ENCODE measurements around the gene GAN. TPM values are rescaled to one million over a fixed set of nuclear protein-coding genes. Genes with fewer than 3 reads are reported as not detected.

GAN gene
- total RNA-seq, 4 donors from 2014 or later, result 5.0 to 8.0 (median 6.4) TPM

DNA sequence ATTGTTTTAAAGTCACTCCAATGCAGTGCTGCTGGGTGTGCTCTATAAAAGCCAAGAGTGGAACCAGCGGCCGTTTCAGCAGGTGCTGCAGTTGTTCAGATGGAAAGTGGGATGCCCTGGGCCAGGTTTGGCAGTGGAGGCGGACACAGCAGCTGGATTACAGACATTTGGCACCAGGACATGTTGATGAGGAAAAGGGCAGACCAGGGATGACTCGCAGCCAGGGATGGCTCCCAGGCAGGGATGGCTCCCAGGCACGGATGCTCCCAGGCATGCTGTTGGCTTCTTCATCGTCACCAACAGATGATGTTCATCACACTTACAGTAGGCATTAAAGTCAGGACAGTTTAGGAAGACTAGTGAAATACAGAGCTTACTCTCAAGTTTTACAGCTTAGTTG lies 10.0 kb downstream of the GAN start:
- intact Hi-C loops (cut with DNase I; ENCODE audit: low total_unique reads), result no loop called here
- Histone ChIP-seq H3K4me3 (no peak overlapping the region), H3K27ac (no peak overlapping the region), H3K27me3 (no peaks in the 10 kb centered on the region), H3K36me3 (no peaks in the 10 kb centered on the region), H3K4me1 (peaks cover 6 to 12% of the 10 kb centered on the region in 2 donors), H3K9me3 (no peaks in the 10 kb centered on the region)
- no peak for DNase-seq
- ATAC-seq, result no peak
- TF ChIP-seq, protein P1, sequence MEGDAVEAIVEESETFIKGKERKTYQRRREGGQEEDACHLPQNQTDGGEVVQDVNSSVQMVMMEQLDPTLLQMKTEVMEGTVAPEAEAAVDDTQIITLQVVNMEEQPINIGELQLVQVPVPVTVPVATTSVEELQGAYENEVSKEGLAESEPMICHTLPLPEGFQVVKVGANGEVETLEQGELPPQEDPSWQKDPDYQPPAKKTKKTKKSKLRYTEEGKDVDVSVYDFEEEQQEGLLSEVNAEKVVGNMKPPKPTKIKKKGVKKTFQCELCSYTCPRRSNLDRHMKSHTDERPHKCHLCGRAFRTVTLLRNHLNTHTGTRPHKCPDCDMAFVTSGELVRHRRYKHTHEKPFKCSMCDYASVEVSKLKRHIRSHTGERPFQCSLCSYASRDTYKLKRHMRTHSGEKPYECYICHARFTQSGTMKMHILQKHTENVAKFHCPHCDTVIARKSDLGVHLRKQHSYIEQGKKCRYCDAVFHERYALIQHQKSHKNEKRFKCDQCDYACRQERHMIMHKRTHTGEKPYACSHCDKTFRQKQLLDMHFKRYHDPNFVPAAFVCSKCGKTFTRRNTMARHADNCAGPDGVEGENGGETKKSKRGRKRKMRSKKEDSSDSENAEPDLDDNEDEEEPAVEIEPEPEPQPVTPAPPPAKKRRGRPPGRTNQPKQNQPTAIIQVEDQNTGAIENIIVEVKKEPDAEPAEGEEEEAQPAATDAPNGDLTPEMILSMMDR (IDR thresholded peaks at IDR 0.05 in 4 of 5, conservative IDR thresholded peaks at IDR 0.05 in 1 of 5), result no peak
- no peak for TF ChIP-seq POLR2A (IDR thresholded peaks at IDR 0.05)
- in situ Hi-C loops (cut with MboI; ENCODE audit: low sequenced_read_pairs in 4 of 4), result loop anchor here in 2 of 4 donors (25.0 kb wide), 3 partner anchors 88 to 288 kb away; partner anchors contain the start of genes ATMIN (in 1 of the 2), BCO1 (in 1 of the 2), C16orf46 (in 1 of the 2) and GCSH (in 1 of the 2)

GRCh38 chr16:81327011-81327410 lies 12.2 kb downstream of the GAN start:
- H3K27ac ChIP-seq, result no peak overlapping the region
- no peaks in the 10 kb centered on the region for H3K4me1 ChIP-seq
- H3K27me3 ChIP-seq, result no peaks in the 10 kb centered on the region
- in situ Hi-C loops (cut with MboI; ENCODE audit: low sequenced_read_pairs in 4 of 4) (loop anchor here in 1 of 4 donors (25.0 kb wide), 1 partner anchor 90 kb away; the partner anchor contains the start of gene BCO1), intact Hi-C loops (cut with DNase I; ENCODE audit: low total_unique reads) (no loop called here)
- no peak overlapping the region for H3K4me3 ChIP-seq
- TF ChIP-seq, protein P1 (IDR thresholded peaks at IDR 0.05 in 4 of 5, conservative IDR thresholded peaks at IDR 0.05 in 1 of 5), result no peak
- TF ChIP-seq POLR2A (IDR thresholded peaks at IDR 0.05), result no peak
- H3K9me3 ChIP-seq, result no peaks in the 10 kb centered on the region
- ATAC-seq, result no peak
- DNase-seq, result no peak
- H3K36me3 ChIP-seq, result no peaks in the 10 kb centered on the region

DNA sequence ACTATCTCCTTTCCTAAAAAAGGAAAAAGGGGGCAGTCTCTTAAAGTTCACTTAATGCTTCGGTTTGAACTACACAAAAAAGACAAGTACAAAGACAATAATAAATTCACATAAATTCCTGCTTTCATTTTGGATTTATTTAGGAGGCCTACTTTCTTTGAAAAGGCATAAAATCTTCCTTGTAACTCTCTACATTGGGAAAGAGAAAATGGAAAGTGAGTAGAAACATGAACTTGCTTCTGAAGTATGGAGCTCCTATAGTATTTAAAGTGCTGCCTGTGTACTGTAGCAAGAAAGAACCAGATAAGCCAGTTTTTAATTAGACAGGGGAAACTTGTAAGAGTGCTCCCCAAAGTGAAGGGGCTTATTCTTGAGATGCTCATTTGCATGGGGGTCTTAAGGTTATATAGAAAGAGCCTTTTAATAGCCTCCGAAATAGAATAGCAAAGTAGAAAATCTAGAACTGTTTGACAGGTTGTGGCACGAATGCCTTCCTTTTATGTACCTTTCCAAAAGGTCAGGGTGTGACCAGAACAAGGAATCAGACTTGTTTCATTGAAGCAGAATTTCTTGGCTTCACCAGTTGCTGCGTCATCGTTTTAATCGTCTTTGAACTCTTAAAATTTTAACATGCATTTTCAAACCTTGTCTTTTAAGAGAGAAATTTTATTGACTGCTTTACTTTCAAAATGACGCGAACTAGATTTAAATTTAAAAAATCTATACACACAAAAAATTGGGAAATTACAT lies 12.9 kb downstream of the GAN start:
- intact Hi-C loops (cut with DNase I; ENCODE audit: low total_unique reads) (no loop called here), in situ Hi-C loops (cut with MboI; ENCODE audit: low sequenced_read_pairs in 4 of 4) (loop anchor here in 1 of 4 donors (25.0 kb wide), 1 partner anchor 90 kb away; the partner anchor contains the start of gene BCO1)
- Histone ChIP-seq H3K27ac (no peak overlapping the region), H3K4me1 (no peaks in the 10 kb centered on the region), H3K9me3 (no peaks in the 10 kb centered on the region), H3K27me3 (no peaks in the 10 kb centered on the region), H3K36me3 (no peaks in the 10 kb centered on the region), H3K4me3 (no peak overlapping the region)
- no peak for ATAC-seq
- DNase-seq, result no peak
- TF ChIP-seq POLR2A (IDR thresholded peaks at IDR 0.05), result no peak
- TF ChIP-seq, protein P1 (IDR thresholded peaks at IDR 0.05 in 4 of 5, conservative IDR thresholded peaks at IDR 0.05 in 1 of 5), result no peak

DNA sequence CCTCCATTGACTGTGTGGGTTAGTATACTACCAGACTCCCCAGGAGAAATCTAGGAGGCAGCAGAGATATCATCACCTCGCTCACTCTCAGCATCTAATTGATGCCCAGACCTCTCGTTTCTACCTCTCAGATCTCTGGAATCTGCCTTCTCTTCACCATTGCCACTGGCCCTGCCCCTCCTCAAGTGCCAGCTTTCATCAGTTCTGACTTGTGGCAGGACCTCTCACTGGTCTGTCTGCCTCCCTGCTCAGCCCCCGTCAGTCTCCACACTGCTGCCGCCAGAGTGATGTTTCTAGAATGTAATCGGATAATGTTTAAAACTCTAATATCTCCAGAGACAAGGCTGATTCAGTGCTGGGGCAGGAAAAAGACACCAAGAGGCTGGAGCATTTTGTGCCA lies 15.2 kb downstream of the GAN start:
- Histone ChIP-seq H3K27me3 (no peaks in the 10 kb centered on the region), H3K36me3 (no peaks in the 10 kb centered on the region), H3K4me1 (no peaks in the 10 kb centered on the region), H3K4me3 (no peak overlapping the region), H3K9me3 (no peaks in the 10 kb centered on the region), H3K27ac (no peak overlapping the region)
- intact Hi-C loops (cut with DNase I; ENCODE audit: low total_unique reads), result no loop called here
- TF ChIP-seq, protein P1 (IDR thresholded peaks at IDR 0.05 in 4 of 5, conservative IDR thresholded peaks at IDR 0.05 in 1 of 5), result no peak
- no peak for TF ChIP-seq POLR2A (IDR thresholded peaks at IDR 0.05)
- no peak for ATAC-seq
- DNase-seq, result no peak
- in situ Hi-C loops (cut with MboI; ENCODE audit: low sequenced_read_pairs in 4 of 4), result loop anchor here in 1 of 4 donors (25.0 kb wide), 1 partner anchor 93 kb away; the partner anchor contains the start of gene BCO1
